Testis (tissue), 2 donors: ENCODE measurements around the gene DENND2D.

Source experiments
- POLR2A ChIP-seq: fragments of 450-650 bp; IDR thresholded peaks from one replicate; pipeline ENCODE4 v1.6.1; 2017; ENCODE audit warnings: antibody characterized with exemption, mild to moderate bottlenecking, moderate library complexity
- TF ChIP-seq, protein P1 (sequence below), 3 experiments: fragments of 450-650 bp in 2 of 3; fragments of 200-600 bp in 1 of 3; sonication (generic) in 1 of 3; IDR thresholded peaks; one replicate each; pipeline ENCODE4 v1.5.1; 2016 to 2019; ENCODE audit warnings: antibody characterized with exemption in 3 of 3, mild to moderate bottlenecking in 2 of 3, moderate library complexity in 1 of 3

DNA sequence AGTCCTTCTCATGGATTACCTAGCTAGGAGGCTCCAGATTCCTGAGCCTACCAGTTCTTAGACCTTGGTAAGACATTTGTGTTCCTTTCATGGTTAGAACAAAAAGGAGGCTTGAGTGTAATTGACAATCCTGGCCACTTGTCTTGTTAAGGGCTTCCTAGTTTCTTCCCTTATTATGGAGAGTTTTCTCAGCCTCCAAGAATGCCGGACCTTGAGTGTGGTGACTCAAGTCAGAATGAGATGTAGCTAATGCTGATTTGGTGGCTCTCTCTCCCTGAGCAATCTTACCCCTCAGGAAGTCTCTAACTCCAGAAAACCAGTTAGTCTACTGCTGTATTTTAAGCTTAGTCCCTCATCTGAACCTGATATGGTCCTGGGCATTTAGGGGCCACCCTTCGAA lies 41.4 kb upstream of the DENND2D start:
- TF ChIP-seq, protein P1, sequence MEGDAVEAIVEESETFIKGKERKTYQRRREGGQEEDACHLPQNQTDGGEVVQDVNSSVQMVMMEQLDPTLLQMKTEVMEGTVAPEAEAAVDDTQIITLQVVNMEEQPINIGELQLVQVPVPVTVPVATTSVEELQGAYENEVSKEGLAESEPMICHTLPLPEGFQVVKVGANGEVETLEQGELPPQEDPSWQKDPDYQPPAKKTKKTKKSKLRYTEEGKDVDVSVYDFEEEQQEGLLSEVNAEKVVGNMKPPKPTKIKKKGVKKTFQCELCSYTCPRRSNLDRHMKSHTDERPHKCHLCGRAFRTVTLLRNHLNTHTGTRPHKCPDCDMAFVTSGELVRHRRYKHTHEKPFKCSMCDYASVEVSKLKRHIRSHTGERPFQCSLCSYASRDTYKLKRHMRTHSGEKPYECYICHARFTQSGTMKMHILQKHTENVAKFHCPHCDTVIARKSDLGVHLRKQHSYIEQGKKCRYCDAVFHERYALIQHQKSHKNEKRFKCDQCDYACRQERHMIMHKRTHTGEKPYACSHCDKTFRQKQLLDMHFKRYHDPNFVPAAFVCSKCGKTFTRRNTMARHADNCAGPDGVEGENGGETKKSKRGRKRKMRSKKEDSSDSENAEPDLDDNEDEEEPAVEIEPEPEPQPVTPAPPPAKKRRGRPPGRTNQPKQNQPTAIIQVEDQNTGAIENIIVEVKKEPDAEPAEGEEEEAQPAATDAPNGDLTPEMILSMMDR (IDR thresholded peaks at IDR 0.05) = no peak
- no peak for TF ChIP-seq POLR2A
